Measurements from ENCODE around the gene CCDC124.

The CCDC124 gene

DNA sequence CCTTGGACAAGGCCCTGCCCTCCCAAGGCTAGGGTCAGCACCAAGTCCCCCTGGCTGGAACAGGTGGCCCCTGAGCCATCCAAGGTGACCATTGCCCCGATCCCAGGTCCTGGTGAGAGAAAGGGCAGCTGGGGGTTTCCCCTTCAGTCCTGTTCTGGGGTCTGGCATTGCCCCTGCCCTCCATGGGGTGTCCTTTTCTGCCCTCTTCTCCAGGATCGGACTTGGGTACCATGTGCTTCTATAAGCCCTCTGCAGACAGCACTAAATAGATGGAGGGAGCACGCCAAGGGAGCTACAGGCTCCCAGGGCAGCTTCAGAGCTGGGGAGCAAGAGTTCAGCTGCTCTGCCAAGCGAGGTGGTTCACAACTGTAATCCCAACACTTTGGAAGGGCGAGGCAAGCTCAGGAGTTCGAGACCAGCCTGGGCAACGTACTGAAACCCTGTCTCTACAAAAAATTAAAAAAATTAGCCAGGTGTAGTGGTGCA, 20.5 kb downstream of the CCDC124 start:
- no peak for DNase-seq (ENCODE audit: low read depth in 2 of 2)

DNA sequence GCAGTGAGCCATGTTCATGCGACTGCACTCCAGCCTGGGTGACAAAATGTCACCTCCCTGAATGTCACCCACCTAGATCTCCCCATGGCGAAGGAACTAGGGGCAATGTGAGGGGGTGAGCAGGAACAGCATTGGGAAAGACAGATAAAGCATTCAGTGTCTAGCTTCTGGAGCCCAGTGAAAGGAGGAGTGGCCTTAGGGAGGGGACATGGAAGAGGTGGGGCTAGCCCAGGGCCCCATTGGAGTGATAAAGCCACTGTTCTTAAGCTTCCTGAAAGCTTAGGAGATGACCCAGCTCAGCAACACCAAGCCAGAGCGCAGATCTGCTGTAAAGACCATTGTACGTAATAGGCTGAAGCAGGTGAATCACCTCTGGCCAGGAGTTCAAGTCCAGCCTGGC, 21.1 kb downstream of the CCDC124 start:
- no peak for DNase-seq (ENCODE audit: low read depth in 2 of 2)

DNA sequence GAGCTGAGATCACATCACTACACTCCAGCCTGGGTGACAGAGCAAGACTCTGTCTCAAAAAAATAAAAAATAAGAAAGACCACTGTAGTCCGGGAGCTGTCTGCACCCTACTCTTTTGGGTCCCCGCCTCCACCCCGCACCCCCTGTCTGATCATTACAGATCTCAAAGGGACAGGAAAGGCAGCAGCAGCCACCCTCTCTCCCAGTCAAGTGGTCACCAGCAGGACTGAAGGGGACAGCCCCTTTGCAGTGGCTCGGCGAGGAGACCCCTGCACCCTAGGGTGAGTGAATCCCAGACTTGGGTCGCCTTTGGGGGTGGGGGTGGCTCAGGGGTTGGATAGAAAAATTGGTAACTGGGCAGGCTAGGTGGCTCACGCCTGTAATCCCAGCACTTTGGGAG, 21.6 kb downstream of the CCDC124 start:
- no peak for DNase-seq (ENCODE audit: low read depth in 2 of 2)

GRCh38 chr19:17957149-17957849, 24.5 kb downstream of the CCDC124 start:
- no peak for DNase-seq (ENCODE audit: low read depth in 2 of 2)

GRCh38 chr19:17957885-17958284, 25.1 kb downstream of the CCDC124 start:
- no peak for DNase-seq (ENCODE audit: low read depth in 2 of 2)

DNA sequence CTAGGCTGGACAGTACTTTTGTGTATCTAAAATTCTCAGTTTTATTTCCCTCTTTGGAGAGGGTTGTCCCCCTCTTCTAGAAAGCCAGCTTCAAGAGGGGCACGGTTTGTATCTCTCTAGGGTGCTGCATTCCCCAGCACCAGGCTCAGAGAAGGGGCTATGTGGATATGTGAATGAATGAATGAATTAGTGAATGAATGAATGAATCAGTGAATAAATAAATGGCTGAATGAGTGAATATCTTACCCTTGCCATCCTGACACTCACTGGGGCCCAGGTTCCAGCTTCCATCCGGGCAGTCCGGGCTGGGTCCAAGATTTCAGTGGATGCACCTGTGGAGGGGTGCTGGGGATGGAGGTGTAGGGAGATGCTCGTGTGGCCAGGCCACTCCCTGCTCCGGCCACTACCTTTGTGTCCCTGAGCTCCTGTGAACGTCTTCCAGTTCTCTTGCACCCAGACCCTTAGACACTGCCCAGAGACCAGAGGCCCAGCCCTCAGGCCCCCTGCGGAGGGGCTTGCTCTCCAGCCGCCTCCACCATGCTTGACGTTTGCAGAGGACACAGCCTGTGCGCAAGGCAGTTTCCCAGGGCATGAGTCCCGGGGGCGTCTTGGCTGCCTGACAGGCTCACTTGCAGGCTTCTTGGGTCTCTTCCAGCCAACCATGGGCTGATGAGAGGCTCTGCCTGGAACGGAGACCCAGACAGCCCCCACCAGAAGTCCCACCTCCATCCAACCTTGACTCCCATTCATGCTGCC, 31.3 kb downstream of the CCDC124 start:
- DNase-seq (ENCODE audit: low read depth in 2 of 2) = no peak

DNA sequence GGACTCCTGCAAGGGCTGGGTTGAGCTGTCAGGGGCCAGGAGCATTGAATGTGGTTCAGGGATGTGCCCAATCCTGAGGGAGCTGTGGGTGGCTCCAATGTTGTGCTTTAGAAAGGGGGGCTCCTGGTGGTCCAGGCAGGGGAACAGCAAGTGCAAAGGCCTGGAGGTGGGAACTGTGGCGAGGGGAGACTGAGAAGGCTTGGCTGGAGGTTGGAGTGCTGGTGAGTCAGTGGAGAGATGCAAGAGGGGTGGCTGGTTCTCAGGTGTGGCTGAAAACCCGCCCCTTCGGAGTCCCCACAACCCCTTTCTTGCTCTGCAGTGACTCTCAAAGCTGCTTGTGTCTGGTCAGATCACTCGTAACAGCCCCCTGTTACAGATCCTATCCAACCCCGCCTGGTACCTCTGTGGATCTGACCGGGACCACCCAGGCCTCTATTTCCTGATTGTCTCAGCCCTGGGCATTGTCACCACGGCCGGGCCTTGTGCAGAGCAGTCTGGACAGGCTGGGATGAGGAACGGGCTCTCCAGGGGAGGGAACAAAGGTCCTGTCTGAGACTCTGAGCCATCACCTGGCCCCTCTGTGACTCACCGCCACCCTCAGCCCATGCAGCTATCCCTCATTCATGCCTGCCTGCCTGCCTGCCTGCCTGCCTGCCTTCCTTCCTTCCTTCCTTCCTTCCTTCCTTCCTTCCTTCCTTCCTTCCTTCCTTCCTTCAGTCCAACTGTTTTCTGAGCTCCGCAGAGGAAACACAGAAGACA, 32.7 kb downstream of the CCDC124 start:
- DNase-seq (ENCODE audit: low read depth in 2 of 2) = no peak

GRCh38 chr19:17966129-17966483, 33.3 kb downstream of the CCDC124 start:
- no peak for DNase-seq (ENCODE audit: low read depth in 2 of 2)

GRCh38 chr19:17966550-17967256, 33.9 kb downstream of the CCDC124 start, which contains the start of gene KCNN1:
Gene KCNN1 (plus strand): TSS chr19:17967107. CDS start chr19:17973889, 6,782 bp downstream.
- DNase-seq (ENCODE audit: low read depth in 2 of 2) = no peak

DNA sequence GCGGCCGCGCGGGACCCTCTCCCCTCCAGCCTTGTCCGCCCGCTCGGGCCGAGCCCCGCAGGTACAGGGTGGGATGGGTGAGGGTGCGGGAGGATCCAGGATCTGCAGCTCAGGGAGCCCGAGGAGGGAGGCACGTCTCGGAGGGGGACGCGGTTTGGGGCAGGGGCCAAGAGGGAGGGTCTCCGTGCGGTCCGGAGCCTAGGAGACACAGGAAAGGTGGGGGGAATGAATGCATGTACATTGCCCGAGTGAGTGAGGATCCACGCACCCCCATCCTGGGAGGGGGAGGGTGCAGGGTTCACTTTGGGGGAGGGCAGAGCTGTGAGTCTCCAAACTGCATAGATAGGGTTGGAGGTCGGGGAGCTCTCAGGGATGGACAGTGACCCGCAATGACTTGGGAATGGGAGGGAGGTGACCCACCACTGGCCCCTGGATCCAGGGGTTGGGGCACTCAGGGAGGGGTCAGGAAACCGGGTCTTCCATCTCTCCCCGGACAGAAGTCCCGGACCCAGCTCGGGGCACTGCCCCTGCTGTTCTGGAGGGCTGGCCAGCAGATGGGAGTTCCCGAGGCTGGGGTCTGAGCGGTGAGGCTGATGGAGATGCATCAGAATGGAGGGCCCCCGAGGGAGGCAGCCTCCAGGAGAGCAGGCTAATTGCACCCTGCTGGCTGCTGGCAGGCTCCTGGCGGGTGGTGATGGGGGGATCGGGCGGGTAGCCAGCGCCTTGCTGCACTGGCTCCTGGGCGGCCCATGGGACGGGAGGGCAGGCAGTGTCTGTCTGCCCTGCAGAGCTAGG, 34.6 kb downstream of the CCDC124 start:
- no peak for DNase-seq (ENCODE audit: low read depth in 2 of 2)

DNA sequence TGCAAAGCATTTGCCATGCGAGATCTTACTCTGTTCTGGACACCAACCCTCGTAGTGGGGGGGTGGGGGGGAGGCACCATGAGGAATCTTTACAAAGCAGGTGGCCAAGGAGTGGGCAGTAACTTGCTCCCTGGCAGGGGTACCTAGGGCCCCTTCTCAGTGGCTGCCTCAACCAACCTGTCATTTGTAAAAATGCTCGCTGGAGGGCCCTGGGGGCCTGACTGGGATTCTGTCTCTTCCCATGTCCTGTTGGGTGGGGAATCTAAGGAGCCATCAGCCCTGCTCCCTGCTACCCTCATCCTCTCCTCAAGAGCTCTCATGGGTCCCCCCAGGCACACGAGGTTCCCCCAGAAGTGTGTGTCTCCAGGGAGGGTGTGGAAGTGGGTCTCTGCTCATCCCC, 35.5 kb downstream of the CCDC124 start:
- DNase-seq (ENCODE audit: low read depth in 2 of 2) = no peak

- DNase-seq (ENCODE audit: low read depth in 2 of 2) = no peak
Measured at GRCh38 chr19:17969096-17969792, 36.4 kb downstream of the CCDC124 start.

- no peak for DNase-seq (ENCODE audit: low read depth in 2 of 2)
Measured at GRCh38 chr19:17972230-17972629, 39.4 kb downstream of the CCDC124 start.

DNA sequence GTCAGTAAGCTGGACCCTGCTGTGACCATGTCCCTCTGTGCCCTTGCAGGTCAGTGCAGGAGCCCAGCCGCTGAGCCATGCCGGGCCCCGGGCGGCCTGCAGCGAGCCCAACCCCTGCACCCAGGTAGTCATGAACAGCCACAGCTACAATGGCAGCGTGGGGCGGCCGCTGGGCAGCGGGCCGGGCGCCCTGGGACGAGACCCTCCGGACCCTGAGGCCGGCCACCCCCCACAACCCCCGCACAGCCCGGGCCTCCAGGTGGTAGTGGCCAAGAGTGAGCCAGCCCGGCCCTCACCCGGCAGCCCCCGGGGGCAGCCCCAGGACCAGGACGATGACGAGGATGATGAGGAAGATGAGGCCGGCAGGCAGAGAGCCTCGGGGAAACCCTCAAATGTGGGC, 40.9 kb downstream of the CCDC124 start:
- DNase-seq (ENCODE audit: low read depth in 2 of 2) = no peak

- DNase-seq (ENCODE audit: low read depth in 2 of 2) = no peak
Measured at GRCh38 chr19:17974551-17974950, 41.7 kb downstream of the CCDC124 start.

DNA sequence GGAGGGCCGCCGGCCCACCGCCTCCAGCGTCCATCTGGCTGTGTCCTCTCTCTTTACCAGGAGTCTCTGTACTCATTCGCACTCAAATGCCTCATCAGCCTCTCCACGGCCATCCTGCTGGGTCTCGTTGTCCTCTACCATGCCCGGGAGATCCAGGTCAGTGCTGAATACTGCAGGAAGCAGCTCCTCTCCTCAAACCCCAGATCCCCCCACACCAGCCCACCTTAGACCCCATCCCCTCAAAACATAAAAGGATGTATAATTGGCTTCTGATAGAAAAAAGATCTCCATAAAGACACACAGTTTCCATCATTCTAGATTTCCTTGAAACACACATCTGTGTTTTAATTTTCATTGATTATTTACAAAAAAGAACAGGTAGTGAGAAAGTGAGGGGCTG, 42.2 kb downstream of the CCDC124 start:
- DNase-seq (ENCODE audit: low read depth in 2 of 2) = no peak

GRCh38 chr19:17977021-17977420, 44.2 kb downstream of the CCDC124 start:
- DNase-seq (ENCODE audit: low read depth in 2 of 2) = no peak

GRCh38 chr19:17977488-17977887, 44.7 kb downstream of the CCDC124 start:
- DNase-seq (ENCODE audit: low read depth in 2 of 2) = no peak

DNA sequence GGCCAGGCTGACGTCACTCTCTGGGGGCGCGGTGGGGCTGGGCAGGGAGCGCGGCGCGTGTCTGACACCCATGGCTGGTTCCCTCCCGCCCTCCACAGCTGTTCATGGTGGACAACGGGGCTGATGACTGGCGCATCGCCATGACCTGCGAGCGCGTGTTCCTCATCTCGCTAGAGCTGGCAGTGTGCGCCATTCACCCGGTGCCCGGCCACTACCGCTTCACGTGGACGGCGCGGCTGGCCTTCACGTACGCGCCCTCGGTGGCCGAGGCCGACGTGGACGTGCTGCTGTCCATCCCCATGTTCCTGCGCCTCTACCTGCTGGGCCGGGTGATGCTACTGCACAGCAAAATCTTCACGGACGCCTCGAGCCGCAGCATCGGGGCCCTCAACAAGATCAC, 48.8 kb downstream of the CCDC124 start:
- no peak for DNase-seq (ENCODE audit: low read depth in 2 of 2)

GRCh38 chr19:17982430-17982829, 49.6 kb downstream of the CCDC124 start:
- DNase-seq (ENCODE audit: low read depth in 2 of 2) = no peak
